ENCODE measurements around the gene ZNRF1. TPM values are rescaled to one million over a fixed set of nuclear protein-coding genes. Genes with fewer than 3 reads are reported as not detected.
A peak's percentile ranks its signal among the peaks of the same experiment; 100 is the strongest.

The ZNRF1 gene
- total and polyA plus RNA-seq, 2 donors from 2014 or later = 10.8 to 23.1 TPM

DNA sequence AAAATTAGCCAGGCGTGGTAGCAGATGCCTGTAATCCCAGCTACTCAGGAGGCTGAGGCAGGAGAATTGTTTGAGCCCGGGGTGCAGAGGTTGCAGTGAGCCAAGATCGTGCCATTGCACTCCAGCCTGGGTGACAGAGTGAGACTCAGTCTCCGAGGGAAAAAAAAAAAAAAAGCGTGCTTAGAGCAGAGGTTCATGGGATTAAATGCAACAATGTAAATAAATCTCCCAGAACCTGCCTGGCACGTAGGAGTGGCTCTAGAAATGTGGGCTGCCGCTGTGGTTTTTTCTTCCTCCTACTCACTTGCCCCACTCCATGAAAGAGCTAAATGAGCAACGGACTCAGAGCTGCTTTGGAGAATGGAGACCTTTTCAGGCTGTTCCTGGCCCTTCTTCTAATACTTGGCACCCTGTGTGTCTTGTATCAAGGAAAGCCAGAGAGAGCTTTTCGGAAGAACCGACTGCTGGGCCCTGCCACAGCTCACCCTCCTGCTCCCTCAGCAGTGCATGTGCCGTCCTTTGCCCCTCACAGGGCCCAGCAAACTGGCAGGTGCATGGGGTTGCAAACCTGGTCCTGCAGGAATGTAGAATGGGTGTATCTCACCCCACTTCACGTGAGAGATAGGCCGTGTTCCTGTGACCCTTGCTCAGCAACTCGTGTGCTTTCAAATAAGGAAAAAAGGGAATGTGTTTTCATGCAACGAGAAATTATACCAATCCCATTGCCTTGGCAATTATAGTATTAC, 65.8 kb downstream of the ZNRF1 start:
- H3K9me3 ChIP-seq (ENCODE audit: control insufficient read depth in 2 of 3, insufficient read depth in 1 of 3, low read length in 3 of 3) = no peaks in the 10 kb centered on the region
- H3K4me3 ChIP-seq (ENCODE audit: low read length in 3 of 3) = no peak overlapping the region
- DNase-seq (peak in 3 of 5 donors; percentile 39 to 70 (median 66)), FAIRE-seq (no peak)
- TF ChIP-seq, protein P1, sequence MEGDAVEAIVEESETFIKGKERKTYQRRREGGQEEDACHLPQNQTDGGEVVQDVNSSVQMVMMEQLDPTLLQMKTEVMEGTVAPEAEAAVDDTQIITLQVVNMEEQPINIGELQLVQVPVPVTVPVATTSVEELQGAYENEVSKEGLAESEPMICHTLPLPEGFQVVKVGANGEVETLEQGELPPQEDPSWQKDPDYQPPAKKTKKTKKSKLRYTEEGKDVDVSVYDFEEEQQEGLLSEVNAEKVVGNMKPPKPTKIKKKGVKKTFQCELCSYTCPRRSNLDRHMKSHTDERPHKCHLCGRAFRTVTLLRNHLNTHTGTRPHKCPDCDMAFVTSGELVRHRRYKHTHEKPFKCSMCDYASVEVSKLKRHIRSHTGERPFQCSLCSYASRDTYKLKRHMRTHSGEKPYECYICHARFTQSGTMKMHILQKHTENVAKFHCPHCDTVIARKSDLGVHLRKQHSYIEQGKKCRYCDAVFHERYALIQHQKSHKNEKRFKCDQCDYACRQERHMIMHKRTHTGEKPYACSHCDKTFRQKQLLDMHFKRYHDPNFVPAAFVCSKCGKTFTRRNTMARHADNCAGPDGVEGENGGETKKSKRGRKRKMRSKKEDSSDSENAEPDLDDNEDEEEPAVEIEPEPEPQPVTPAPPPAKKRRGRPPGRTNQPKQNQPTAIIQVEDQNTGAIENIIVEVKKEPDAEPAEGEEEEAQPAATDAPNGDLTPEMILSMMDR (IDR thresholded peaks at IDR 0.05; ENCODE audit: borderline replicate concordance, extremely low read depth, insufficient read depth) = no peak
- no peaks in the 10 kb centered on the region for H3K27me3 ChIP-seq (ENCODE audit: control insufficient read depth, insufficient read depth, low read length)
- H3K36me3 ChIP-seq (ENCODE audit: control insufficient read depth in 2 of 3, insufficient read depth in 3 of 3, low read length in 3 of 3) = no peaks in the 10 kb centered on the region
- peaks cover 0 to 18% (median 8%) of the 10 kb centered on the region in 3 donors for H3K4me1 ChIP-seq (ENCODE audit: control insufficient read depth in 2 of 3, insufficient read depth in 2 of 3, low read depth in 1 of 3, low read length in 3 of 3)
- no peak overlapping the region for H3K9ac ChIP-seq (ENCODE audit: low read length in 3 of 3)
- H3K27ac ChIP-seq (ENCODE audit: low read depth in 2 of 2, low read length in 2 of 2) = no peak overlapping the region
- intact Hi-C loops (cut with DNase I) = no loop called here

DNA sequence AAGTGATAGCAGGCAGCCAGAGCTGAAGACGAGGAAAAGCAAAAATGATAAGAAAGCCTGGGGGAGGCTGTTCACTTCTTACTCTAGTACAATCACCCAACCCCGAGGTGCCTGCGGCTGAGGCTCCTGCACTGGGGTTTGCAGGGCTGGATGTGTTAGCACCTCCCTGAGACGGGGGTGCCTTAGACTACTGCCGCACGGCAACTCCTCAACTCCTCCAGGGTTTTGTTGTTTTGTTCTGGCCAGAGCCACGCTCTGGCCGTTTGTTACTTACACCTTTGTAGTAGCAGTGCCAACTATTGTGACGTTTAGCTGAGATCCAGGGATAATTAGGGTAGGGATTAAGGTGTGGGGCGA, 66.3 kb downstream of the ZNRF1 start:
- DNase-seq = no peak
- H3K4me3 ChIP-seq (ENCODE audit: low read length in 3 of 3) = no peak overlapping the region
- FAIRE-seq = no peak
- TF ChIP-seq, protein P1 (IDR thresholded peaks at IDR 0.05; ENCODE audit: borderline replicate concordance, extremely low read depth, insufficient read depth) = no peak
- intact Hi-C loops (cut with DNase I) = no loop called here
- H3K27ac ChIP-seq (ENCODE audit: low read depth in 2 of 2, low read length in 2 of 2) = no peak overlapping the region
- no peaks in the 10 kb centered on the region for H3K9me3 ChIP-seq (ENCODE audit: control insufficient read depth in 2 of 3, insufficient read depth in 1 of 3, low read length in 3 of 3)
- peaks cover 0 to 20% (median 10%) of the 10 kb centered on the region in 3 donors for H3K4me1 ChIP-seq (ENCODE audit: control insufficient read depth in 2 of 3, insufficient read depth in 2 of 3, low read depth in 1 of 3, low read length in 3 of 3)
- no peak overlapping the region for H3K9ac ChIP-seq (ENCODE audit: low read length in 3 of 3)
- no peaks in the 10 kb centered on the region for H3K27me3 ChIP-seq (ENCODE audit: control insufficient read depth, insufficient read depth, low read length)
- H3K36me3 ChIP-seq (ENCODE audit: control insufficient read depth in 2 of 3, insufficient read depth in 3 of 3, low read length in 3 of 3) = no peaks in the 10 kb centered on the region

DNA sequence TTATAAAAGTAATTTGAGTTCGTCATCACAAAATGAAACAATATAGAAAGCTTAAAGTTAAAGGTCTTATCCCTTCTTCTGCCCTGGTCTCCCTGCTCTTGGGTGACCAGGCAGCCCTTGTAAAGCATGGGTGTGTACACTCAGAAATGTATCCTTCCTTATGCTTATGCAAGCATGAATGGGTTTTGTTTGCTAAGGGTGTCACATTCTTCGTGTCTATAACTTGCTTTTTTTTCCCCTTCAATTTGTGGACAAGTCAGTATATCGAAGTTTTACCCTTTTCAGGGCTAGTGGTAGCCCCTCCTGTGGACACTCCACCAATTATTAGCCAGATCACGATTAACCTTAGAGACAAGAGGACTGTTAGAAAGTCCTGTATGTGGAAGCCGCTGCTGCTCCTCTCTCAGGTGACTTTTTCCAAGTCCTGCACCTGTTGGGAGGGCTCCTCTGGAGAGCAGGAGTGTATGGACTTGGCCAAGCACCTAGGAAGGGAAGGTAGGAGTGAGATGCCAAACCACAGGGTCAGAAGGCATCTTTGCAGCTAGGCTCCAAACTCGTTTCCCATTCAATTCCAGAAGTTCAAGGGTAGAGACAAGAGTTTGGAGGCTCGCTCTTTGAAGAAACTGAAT, 66.8 kb downstream of the ZNRF1 start:
- H3K9ac ChIP-seq (ENCODE audit: low read length in 3 of 3) = no peak overlapping the region
- H3K4me1 ChIP-seq (ENCODE audit: control insufficient read depth in 2 of 3, insufficient read depth in 2 of 3, low read depth in 1 of 3, low read length in 3 of 3) = peaks cover 0 to 25% (median 16%) of the 10 kb centered on the region in 3 donors
- DNase-seq = no peak
- no peak overlapping the region for H3K4me3 ChIP-seq (ENCODE audit: low read length in 3 of 3)
- no peak overlapping the region for H3K27ac ChIP-seq (ENCODE audit: low read depth in 2 of 2, low read length in 2 of 2)
- FAIRE-seq = no peak
- TF ChIP-seq, protein P1 (IDR thresholded peaks at IDR 0.05; ENCODE audit: borderline replicate concordance, extremely low read depth, insufficient read depth) = no peak
- H3K36me3 ChIP-seq (ENCODE audit: control insufficient read depth in 2 of 3, insufficient read depth in 3 of 3, low read length in 3 of 3) = no peaks in the 10 kb centered on the region
- no peaks in the 10 kb centered on the region for H3K9me3 ChIP-seq (ENCODE audit: control insufficient read depth in 2 of 3, insufficient read depth in 1 of 3, low read length in 3 of 3)
- no peaks in the 10 kb centered on the region for H3K27me3 ChIP-seq (ENCODE audit: control insufficient read depth, insufficient read depth, low read length)
- intact Hi-C loops (cut with DNase I) = no loop called here
